Esophagus squamous epithelium (tissue), 4 donors: ENCODE data around the gene GNG13.

Experiments
- CTCF ChIP-seq, 6 experiments: fragments of 450-650 bp in 4 of 6; fragments of 200-600 bp in 2 of 6; sonication (generic) in 2 of 6; IDR thresholded peaks; one replicate each; pipeline ENCODE4 v1.5.1; 2016 to 2019; ENCODE audit warnings: antibody characterized with exemption in 6 of 6, mild to moderate bottlenecking in 4 of 6, moderate library complexity in 4 of 6
- POLR2A ChIP-seq, 4 donors: fragments of 450-650 bp; IDR thresholded peaks; one replicate each; pipeline ENCODE4 v1.6.1; 2017; ENCODE audit warnings: antibody characterized with exemption in 4 of 4, mild to moderate bottlenecking in 4 of 4, moderate library complexity in 3 of 4

- TF ChIP-seq CTCF (IDR thresholded peaks at IDR 0.05) (no peak), POLR2A (IDR thresholded peaks at IDR 0.05) (no peak)
Measured at GRCh38 chr16:751152-752006, 49.2 kb downstream of the GNG13 start.
